Activated naive CD4-positive, alpha-beta T cell treated with anti-CD3 and anti-CD28 coated beads, Interleukin-2, amount 10 ng/mL, durations not matched to agents 7 days and 5 days (primary cell): ENCODE data around the gene OR2Z1.
"Not testable (repeated sequence)": the region's sequence is repeated elsewhere in the genome, so short reads cannot be mapped to it uniquely, and the experiment has no call there.

ENCODE experiments used
- CTCF ChIA-PET: fragments of 350-600 bp; sonication (Branson Sonifier 250); formaldehyde crosslinking; loops from one replicate; lab custom pipeline; 2021; ENCODE audit warnings: antibody characterized with exemption; lab: Charles Lee
- DNase-seq: peaks from one replicate; pipeline ENCODE4 v3.0.0-alpha.2; 2020
- H3K27ac Mint-ChIP-seq: one replicate; pipeline ENCODE4 v1.8.0; 2021; ENCODE audit warnings: mild to moderate bottlenecking, moderate library complexity, mixed read lengths
- H3K27me3 Mint-ChIP-seq: one replicate; pipeline ENCODE4 v1.8.0; 2021; ENCODE audit warnings: mild to moderate bottlenecking, mixed read lengths
- H3K36me3 Mint-ChIP-seq: one replicate; pipeline ENCODE4 v1.8.0; 2021; ENCODE audit warnings: mixed read lengths
- H3K4me1 Mint-ChIP-seq: one replicate; pipeline ENCODE4 v1.8.0; 2021; ENCODE audit warnings: mixed read lengths
- H3K4me3 Mint-ChIP-seq: one replicate; pipeline ENCODE4 v1.8.0; 2021; ENCODE audit warnings: mild to moderate bottlenecking, moderate library complexity, mixed read lengths
- H3K9me3 Mint-ChIP-seq: one replicate; pipeline ENCODE4 v1.8.0; 2021; ENCODE audit warnings: mixed read lengths

OR2Z1 gene

DNA sequence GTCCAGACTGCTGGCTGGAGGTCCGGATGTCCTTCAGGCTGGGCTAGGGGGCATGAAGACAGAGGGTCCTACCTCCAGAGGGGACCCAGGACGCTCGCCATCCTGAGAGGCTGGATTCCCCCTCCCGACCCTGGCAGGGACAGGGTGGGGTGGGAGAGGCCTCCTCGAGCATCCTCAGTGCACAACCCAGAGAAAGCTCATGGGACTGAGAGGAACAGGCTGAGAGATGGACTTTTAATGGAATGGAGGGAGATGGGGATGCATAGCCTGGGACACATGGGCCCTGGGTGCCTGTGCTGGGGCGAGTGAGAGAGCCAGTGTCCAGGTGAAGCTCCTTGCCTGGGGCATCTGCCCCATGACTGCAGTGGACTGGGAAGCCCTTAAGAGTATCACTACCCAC is 25.9 kb upstream of the OR2Z1 start:
- peaks cover 2% of the 10 kb centered on the region for H3K9me3 Mint-ChIP-seq
- H3K4me3 Mint-ChIP-seq: no peak overlapping the region
- H3K27ac Mint-ChIP-seq: no peak overlapping the region
- CTCF ChIA-PET: interaction anchor here (1.4 to 5.4 kb wide), 2 partner anchors 38 to 39 kb away, joined by 3 to 98 read pairs; no protein-coding TSS in a partner anchor
- peaks cover 55% of the 10 kb centered on the region for H3K4me1 Mint-ChIP-seq
- no peak for DNase-seq
- peaks cover 3% of the 10 kb centered on the region for H3K36me3 Mint-ChIP-seq
- peaks cover 80% of the 10 kb centered on the region for H3K27me3 Mint-ChIP-seq

DNA sequence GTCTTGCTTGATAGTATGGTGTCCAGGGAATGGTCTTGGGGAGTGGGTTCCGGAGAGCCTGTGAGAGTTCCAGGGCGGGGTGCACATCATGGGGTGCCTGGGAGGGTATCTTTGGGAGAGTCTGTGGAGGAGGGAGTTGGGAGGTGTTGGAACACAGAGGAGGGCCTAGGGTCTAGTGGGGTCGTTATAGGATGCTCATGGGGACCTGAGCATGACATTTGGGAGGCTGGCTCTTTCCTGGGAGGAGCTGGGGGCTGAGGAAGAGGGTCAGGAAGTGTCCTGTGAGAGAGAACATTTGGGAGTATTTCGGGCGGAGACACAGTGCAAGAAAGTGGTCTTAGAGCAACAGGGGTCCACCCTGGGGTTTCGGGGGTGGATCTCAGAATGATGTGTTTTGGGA is 25.5 kb upstream of the OR2Z1 start:
- CTCF ChIA-PET: interaction anchor here (1.4 to 5.4 kb wide), 2 partner anchors 38 to 40 kb away, joined by 3 to 98 read pairs; no protein-coding TSS in a partner anchor
- H3K4me1 Mint-ChIP-seq: peaks cover 58% of the 10 kb centered on the region
- peaks cover 78% of the 10 kb centered on the region for H3K27me3 Mint-ChIP-seq
- no peak for DNase-seq
- no peak overlapping the region for H3K4me3 Mint-ChIP-seq
- no peak overlapping the region for H3K27ac Mint-ChIP-seq
- peaks cover 3% of the 10 kb centered on the region for H3K36me3 Mint-ChIP-seq
- H3K9me3 Mint-ChIP-seq: peaks cover 2% of the 10 kb centered on the region

DNA sequence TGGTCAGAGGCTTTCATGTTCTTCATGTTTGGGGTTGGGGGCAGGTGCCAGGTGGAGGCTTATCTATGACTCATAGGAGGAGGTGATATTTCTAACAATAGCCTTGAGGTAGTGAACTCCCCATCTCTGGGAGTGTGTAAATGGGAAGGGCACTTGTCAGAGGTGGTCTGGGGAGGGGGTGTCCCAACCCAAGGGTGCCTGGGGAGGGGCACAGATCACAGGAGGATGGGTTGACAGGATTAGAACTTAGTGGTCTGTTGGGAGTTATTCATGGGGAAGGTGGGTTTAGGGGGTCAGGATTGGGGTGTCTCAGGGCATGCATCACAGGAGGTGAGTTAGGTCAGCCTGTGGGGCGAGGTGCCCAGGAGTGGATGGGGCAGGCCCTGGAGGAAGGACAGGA is 24.4 kb upstream of the OR2Z1 start:
- Mint-ChIP-seq H3K4me3 (no peak overlapping the region), H3K27me3 (peaks cover 67% of the 10 kb centered on the region), H3K9me3 (peaks cover 2% of the 10 kb centered on the region), H3K27ac (no peak overlapping the region), H3K36me3 (peaks cover 3% of the 10 kb centered on the region), H3K4me1 (peaks cover 66% of the 10 kb centered on the region)
- CTCF ChIA-PET: no interaction called here
- no peak for DNase-seq

DNA sequence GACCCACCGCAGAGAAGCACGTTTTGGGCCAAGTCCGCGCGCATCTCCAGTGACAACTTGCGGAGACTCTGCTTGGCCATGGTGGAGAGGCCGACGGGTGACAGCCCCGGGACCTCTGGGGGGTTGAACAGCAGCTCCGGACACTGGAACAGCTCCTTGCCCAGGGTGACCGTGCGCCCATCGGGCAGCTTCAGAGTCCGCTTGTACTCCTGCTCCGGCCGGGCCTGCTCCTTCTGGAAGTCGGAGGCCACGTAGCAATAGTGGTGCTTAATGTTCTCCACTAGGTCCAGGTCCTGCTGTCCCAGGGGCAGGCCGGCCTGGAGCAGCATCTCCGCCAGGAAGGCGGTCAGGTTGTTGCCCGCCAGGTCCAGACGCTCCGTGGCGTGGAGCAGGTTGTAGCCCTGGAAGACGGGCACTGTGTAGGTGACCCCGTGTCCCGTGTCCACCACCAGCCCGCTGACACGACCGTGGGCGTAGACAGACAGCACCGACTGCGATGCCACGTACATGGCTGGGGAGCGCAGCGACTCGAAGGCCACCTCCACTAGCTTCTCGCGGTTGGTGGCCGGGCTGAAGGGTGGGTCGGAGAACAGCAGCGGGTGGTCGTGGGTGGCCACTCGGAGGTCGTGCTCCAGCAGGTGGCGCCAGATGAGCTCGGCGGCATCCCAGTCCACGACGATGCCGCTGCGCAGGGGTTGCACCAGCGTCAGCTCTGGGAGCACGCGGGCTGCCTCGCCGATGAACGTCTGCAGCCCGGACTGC is 23.6 kb upstream of the OR2Z1 start:
- Mint-ChIP-seq H3K27ac (no peak overlapping the region), H3K36me3 (peaks cover 3% of the 10 kb centered on the region), H3K9me3 (peaks cover 2% of the 10 kb centered on the region), H3K4me3 (no peak overlapping the region), H3K4me1 (peaks cover 73% of the 10 kb centered on the region), H3K27me3 (peaks cover 58% of the 10 kb centered on the region)
- CTCF ChIA-PET: no interaction called here
- peak; percentile 32 for DNase-seq

DNA sequence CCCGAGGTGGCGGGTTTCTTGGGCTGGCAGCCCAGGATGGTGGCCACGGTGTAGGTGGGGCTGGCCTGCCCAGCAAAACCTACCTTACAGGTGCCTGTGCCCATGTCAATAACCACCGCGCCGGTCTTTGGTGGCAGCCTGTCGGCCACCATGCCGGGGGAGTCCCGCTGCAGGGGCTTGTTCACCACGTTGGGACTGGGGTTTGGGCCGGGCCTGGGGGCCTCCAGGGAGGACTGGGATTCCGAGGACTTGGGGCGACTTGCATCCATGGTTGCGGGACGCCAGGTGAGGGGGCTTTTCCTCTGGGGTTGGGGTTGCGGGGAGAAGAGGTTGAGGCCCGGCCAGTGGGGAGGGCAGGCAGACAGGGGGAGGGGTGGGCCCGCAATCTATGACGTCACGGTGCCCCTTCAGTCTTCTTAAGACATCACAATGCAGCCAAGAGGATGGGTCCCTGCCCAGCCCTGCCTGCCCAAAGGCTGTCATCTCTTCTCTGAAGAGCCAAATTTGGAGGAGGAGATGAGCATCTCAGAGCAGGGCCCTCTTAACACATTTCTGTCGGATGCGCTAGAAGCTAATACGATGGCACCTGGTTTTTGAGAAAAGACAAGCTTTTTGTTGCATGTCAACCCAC is 22.9 kb upstream of the OR2Z1 start, which contains the start of gene ACTL9:
Gene ACTL9 (minus strand): TSS at position 363 of the 631 bp plus-strand sequence. CDS start 94 bp downstream, at position 269.
- no peak for DNase-seq
- CTCF ChIA-PET: interaction anchor here (1.0 kb wide), 1 partner anchor 23 kb away, joined by 3 read pairs; the partner anchor contains the start of gene OR2Z1
- Mint-ChIP-seq H3K27me3 (peaks cover 51% of the 10 kb centered on the region), H3K9me3 (peaks cover 2% of the 10 kb centered on the region), H3K27ac (no peak within 1 kb of the TSS), H3K36me3 (peaks cover 3% of the 10 kb centered on the region), H3K4me3 (no peak within 1 kb of the TSS), H3K4me1 (peaks cover 78% of the 10 kb centered on the region)

DNA sequence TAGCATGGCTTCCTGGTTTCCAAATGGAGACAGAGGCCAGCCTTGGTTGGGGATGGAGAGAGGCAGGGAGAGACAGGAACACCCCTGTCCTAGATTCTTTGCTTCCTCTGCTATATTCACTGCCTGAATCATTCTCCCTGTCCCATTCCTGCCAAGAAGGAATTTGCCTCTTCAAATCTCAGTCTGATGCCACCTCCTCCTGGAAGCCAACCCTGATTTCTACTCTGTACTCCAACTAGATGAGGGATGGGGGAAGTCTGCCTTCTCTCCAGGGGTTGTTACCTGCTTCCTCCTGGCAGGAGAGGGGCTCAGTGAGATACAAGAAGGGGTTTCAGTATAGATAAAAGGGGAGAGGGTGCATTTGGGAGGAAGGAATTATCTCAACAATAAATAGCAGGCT is 21.5 kb upstream of the OR2Z1 start:
- Mint-ChIP-seq H3K9me3 (peaks cover 4% of the 10 kb centered on the region), H3K4me3 (no peak overlapping the region), H3K4me1 (peaks cover 79% of the 10 kb centered on the region), H3K27ac (peak overlapping the region; percentile 73), H3K36me3 (peaks cover 5% of the 10 kb centered on the region), H3K27me3 (peaks cover 38% of the 10 kb centered on the region)
- CTCF ChIA-PET: interaction anchor here (1.0 kb wide), 1 partner anchor 22 kb away, joined by 3 read pairs; the partner anchor contains the start of gene OR2Z1
- no peak for DNase-seq

DNA sequence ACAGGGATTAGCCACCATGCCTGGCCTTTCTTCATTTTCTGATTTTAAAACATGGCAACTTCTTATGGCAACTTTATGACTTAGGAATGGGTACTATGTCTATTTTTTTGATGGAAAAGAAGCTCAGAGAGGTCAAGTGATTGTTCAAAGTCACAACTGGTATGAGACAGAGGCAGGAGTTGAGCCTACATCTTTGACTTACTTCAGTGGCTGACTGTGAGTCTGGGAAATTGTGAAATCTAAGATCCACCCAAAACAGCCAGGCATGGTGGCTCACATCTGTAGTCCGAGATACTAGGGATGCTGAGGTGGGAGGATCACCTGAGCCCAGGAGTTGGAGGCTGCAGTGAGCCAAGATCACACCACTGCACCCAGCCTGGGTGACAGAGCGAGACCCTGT is 20.5 kb upstream of the OR2Z1 start:
- Mint-ChIP-seq H3K4me1 (peaks cover 82% of the 10 kb centered on the region), H3K27me3 (peaks cover 31% of the 10 kb centered on the region), H3K4me3 (no peak overlapping the region), H3K27ac (peak overlapping the region; percentile 42), H3K9me3 (peaks cover 4% of the 10 kb centered on the region), H3K36me3 (peaks cover 9% of the 10 kb centered on the region)
- CTCF ChIA-PET: interaction anchor here (1.5 kb wide), 1 partner anchor 46 kb away, joined by 6 read pairs; no protein-coding TSS in a partner anchor
- no peak for DNase-seq

DNA sequence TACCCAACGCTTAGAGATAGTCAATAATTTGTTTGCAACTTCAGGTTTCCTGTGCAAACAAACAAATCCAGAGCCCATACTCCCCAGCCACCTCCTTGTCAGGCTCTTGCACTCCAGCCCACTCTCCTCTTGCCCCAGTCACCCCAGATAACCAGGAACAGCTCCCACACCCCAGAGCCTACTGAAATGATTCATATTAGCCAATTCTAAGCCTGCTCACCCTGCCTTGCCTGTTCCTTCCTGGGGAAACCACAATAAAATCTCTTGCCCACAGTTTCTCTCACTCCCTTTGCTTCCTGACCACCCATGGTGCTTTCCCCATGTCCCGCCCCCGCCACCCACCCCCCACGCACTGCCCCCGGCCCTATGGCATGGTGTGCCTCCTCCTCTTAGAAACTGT is 19.1 kb upstream of the OR2Z1 start:
- Mint-ChIP-seq H3K9me3 (peaks cover 4% of the 10 kb centered on the region), H3K27me3 (peaks cover 21% of the 10 kb centered on the region), H3K27ac (peak overlapping the region; percentile 86), H3K4me3 (peak overlapping the region; percentile 36), H3K4me1 (peaks cover 78% of the 10 kb centered on the region), H3K36me3 (peaks cover 9% of the 10 kb centered on the region)
- peak; percentile 63 for DNase-seq
- CTCF ChIA-PET: no interaction called here

DNA sequence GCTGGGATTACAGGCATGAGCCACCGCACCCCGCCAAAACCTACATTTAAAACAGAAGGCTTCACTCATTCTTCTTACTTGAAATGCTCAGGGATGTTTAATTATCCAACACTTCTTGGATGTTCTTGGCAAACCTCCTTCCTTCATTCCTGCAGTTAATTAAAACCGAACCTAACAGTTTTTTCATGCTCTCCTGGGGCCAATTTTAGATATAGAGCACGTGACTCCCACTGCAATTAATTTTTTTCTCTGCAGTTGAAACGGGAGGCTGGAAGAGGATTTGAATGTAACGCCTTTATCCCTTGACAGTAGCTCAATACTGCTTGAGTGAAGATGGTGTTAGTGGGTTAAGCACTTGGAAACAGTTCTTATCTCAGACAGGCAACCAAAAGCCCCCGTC is 18.2 kb upstream of the OR2Z1 start:
- peaks cover 16% of the 10 kb centered on the region for H3K27me3 Mint-ChIP-seq
- no peak for DNase-seq
- H3K36me3 Mint-ChIP-seq: peaks cover 9% of the 10 kb centered on the region
- peaks cover 77% of the 10 kb centered on the region for H3K4me1 Mint-ChIP-seq
- CTCF ChIA-PET: interaction anchor here (1.5 kb wide), 1 partner anchor 9 kb away, joined by 5 read pairs; no protein-coding TSS in a partner anchor
- H3K4me3 Mint-ChIP-seq: no peak overlapping the region
- peak overlapping the region; percentile 86 for H3K27ac Mint-ChIP-seq
- H3K9me3 Mint-ChIP-seq: peaks cover 7% of the 10 kb centered on the region

DNA sequence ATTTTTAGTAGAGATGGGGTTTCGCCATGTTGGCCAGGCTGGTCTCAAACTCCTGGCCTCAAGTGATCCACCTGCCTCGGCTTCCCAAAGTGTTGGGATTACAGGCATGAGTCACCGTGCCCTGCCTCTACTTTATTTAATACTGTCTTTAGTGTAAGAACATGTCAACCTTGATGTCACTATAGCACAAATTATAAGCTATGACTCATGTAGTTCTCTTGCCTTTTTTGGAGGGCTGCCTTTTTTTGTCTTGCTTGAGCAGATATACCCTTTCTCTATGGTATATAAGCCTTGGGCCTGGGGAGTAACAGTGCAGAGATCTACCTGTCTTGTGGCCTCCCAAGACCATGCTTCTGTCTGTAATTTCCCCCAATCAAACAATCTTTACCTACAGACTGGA is 16.1 kb upstream of the OR2Z1 start:
- H3K36me3 Mint-ChIP-seq, H3K27me3 Mint-ChIP-seq, CTCF ChIA-PET, H3K9me3 Mint-ChIP-seq: not testable (repeated sequence)
- peak; percentile 29 for DNase-seq
- Mint-ChIP-seq H3K27ac (peak overlapping the region; percentile 95), H3K4me3 (peak overlapping the region; percentile 23), H3K4me1 (peaks cover 69% of the 10 kb centered on the region)

DNA sequence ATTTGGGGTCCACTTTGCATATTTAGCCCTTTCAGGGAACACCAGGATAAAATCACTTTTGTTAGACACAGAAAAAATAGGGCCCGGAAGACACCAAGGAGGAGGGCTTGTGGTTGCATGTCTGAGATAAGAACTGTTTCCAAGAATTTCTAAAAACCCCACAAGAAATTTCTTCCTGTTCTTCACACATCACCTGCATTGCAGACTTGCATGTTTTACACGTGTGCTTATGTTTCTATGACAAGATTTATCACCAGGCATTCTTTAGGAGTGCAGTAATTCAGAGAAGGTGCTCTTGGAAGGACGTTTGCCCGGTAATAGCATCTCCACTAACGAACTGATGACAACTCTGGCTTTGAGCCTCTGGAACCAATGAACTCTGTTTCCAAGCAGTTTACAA is 15.7 kb upstream of the OR2Z1 start:
- CTCF ChIA-PET: no interaction called here
- Mint-ChIP-seq H3K4me1 (peaks cover 64% of the 10 kb centered on the region), H3K9me3 (peaks cover 5% of the 10 kb centered on the region), H3K27ac (peak overlapping the region; percentile 95), H3K4me3 (peak overlapping the region; percentile 23), H3K36me3 (peaks cover 7% of the 10 kb centered on the region), H3K27me3 (peaks cover 11% of the 10 kb centered on the region)
- DNase-seq: peak; percentile 45

DNA sequence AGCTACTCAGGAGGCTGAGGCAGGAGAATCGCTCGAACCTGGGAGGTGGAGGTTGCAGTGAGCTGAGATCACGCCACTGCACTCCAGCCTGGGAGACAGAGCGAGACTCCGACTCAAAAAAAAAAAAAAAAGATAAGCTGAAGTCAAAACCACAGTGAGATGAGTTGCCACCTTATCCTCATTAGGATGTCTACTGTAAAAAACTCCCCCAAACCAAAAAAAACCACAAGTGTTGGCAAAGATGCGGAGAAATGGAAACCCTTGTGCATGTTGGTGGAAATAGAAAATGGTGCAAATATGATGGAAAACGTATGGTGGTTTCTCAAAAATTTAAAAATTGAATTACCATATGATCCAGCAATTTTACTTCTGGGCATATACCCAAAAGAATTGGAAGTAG is 11.1 kb upstream of the OR2Z1 start:
- H3K4me3 Mint-ChIP-seq, DNase-seq, CTCF ChIA-PET, H3K27ac Mint-ChIP-seq: not testable (repeated sequence)
- Mint-ChIP-seq H3K27me3 (peaks cover 22% of the 10 kb centered on the region), H3K4me1 (peaks cover 18% of the 10 kb centered on the region), H3K36me3 (peaks cover 13% of the 10 kb centered on the region), H3K9me3 (peaks cover 15% of the 10 kb centered on the region)

DNA sequence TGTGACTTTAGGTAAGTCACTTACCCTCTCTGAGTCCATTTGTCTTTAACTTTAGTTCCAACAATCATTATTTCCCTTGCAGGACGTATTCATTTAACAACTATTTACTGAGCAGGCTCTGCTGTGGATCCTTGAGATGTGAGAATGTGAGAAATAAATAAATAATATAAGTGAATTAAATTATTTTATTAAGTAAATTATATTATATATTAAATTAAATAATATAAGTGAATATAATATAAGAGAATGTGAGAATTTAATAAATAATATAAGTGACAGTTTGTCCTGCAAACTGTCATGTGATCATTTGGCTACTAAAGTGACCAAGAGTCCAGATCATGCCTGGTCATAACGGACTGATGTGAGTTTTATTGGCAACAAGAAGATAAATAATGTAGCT is 598 bp downstream of the OR2Z1 start:
- no peak for DNase-seq
- no peaks in the 10 kb centered on the region for H3K36me3 Mint-ChIP-seq
- peaks cover 57% of the 10 kb centered on the region for H3K27me3 Mint-ChIP-seq
- H3K4me1 Mint-ChIP-seq: no peaks in the 10 kb centered on the region
- H3K9me3 Mint-ChIP-seq: peaks cover 5% of the 10 kb centered on the region
- no peak overlapping the region for H3K27ac Mint-ChIP-seq
- H3K4me3 Mint-ChIP-seq: no peak overlapping the region
- CTCF ChIA-PET: interaction anchor here (1.1 kb wide), 1 partner anchor 23 kb away, joined by 3 read pairs; no protein-coding TSS in a partner anchor

DNA sequence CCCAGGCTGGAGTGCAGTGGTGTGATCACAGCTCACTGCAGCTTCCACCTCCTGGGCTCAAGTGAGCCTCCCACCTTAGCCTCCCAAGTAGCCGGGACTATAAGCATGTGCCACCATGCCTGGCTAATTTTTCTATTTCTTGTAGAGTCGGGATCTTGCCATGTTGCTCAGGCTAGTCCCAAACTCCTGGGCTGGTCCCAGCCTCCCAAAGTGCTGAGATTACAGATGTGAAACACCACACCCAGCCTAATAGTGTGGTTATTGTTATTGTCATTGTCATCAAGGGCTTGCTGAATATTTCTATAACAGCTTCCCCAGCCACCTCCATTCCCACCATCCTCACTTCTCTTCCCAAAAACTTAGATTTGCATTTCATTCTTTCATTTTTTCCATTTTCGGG is 2.8 kb downstream of the OR2Z1 start:
- H3K36me3 Mint-ChIP-seq: no peaks in the 10 kb centered on the region
- CTCF ChIA-PET: no interaction called here
- H3K27me3 Mint-ChIP-seq: peaks cover 59% of the 10 kb centered on the region
- H3K9me3 Mint-ChIP-seq: peaks cover 3% of the 10 kb centered on the region
- H3K4me3 Mint-ChIP-seq: no peak overlapping the region
- no peak overlapping the region for H3K27ac Mint-ChIP-seq
- no peaks in the 10 kb centered on the region for H3K4me1 Mint-ChIP-seq
- DNase-seq: no peak
